Panc1 (cell line): ENCODE data around the gene NPAS3.

Experiments used
- CTCF ChIP-seq: fragments of 450-650 bp; IDR thresholded peaks from 2 replicates; pipeline ENCODE4 v1.5.1; 2017; ENCODE audit warnings: mild to moderate bottlenecking
- POLR2AphosphoS5 ChIP-seq: IDR thresholded peaks from 2 replicates; pipeline ENCODE4 v1.6.1; 2012; ENCODE audit warnings: mild to moderate bottlenecking, low read depth, low read length, moderate library complexity
- REST ChIP-seq, 2 experiments: IDR thresholded peaks; 2 replicates each; pipeline ENCODE4 v1.6.1; 2011 to 2012; ENCODE audit warnings: low read depth in 2 of 2, control low read depth in 1 of 2, low read length in 1 of 2, mild to moderate bottlenecking in 1 of 2, moderate library complexity in 1 of 2; ENCODE audit not compliant: insufficient read depth in 1 of 2
- SIN3A ChIP-seq: IDR thresholded peaks from 2 replicates; pipeline ENCODE4 v1.6.1; 2012; ENCODE audit warnings: low read depth, mild to moderate bottlenecking, low read length, moderate library complexity, borderline replicate concordance; ENCODE audit not compliant: insufficient read depth

DNA sequence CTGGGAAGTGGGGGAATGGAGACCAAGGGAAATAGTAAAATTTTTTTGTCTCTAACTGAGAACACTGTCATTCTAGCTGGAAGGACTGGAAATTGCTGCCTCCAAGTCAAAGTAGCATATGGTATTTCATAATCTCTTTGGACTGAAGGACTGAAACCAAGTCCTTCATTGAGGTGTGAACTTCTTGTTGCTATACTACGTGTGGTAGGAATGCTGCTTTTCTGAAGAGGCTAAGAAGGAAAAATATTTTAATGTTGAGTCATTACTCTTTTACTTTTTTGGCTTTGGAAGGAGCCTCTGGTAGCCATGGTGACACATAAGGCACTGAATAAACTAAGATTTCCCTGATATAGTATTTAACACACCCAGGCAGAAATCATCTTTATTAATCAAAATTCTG is 465.4 kb downstream of the NPAS3 start:
- TF ChIP-seq CTCF (no peak), POLR2AphosphoS5 (no peak), SIN3A (no peak), REST (IDR thresholded peaks at IDR 0.05; ENCODE audit: insufficient read depth in 1 of 2, low read depth in 2 of 2, low read length in 1 of 2) (no peak)
